ENCODE measurements around the gene CNTNAP5.

Gene CNTNAP5

GRCh38 chr2:124570872-124571271 is 545.8 kb downstream of the CNTNAP5 start:
- DNase-seq = no peak

GRCh38 chr2:124571836-124572235 is 546.7 kb downstream of the CNTNAP5 start:
- no peak for DNase-seq

GRCh38 chr2:124572934-124573634 is 548.0 kb downstream of the CNTNAP5 start:
- no peak for DNase-seq

- DNase-seq = no peak
Observed at GRCh38 chr2:124575497-124575896, 550.4 kb downstream of the CNTNAP5 start.

GRCh38 chr2:124580263-124580662 is 555.2 kb downstream of the CNTNAP5 start:
- no peak for DNase-seq

- no peak for DNase-seq
Observed at GRCh38 chr2:124582387-124582786, 557.3 kb downstream of the CNTNAP5 start.

GRCh38 chr2:124584615-124585014 is 559.5 kb downstream of the CNTNAP5 start:
- no peak for DNase-seq

GRCh38 chr2:124585277-124585676 is 560.2 kb downstream of the CNTNAP5 start:
- DNase-seq = no peak

- DNase-seq = no peak
Observed at GRCh38 chr2:124586210-124586609, 561.1 kb downstream of the CNTNAP5 start.

GRCh38 chr2:124586835-124587234 is 561.7 kb downstream of the CNTNAP5 start:
- no peak for DNase-seq

- DNase-seq = no peak
Observed at GRCh38 chr2:124589971-124590370, 564.9 kb downstream of the CNTNAP5 start.

GRCh38 chr2:124602759-124603158 is 577.7 kb downstream of the CNTNAP5 start:
- no peak for DNase-seq

GRCh38 chr2:124604940-124605339 is 579.9 kb downstream of the CNTNAP5 start:
- no peak for DNase-seq

GRCh38 chr2:124607679-124608078 is 582.6 kb downstream of the CNTNAP5 start:
- no peak for DNase-seq

- no peak for DNase-seq
Observed at GRCh38 chr2:124609667-124610066, 584.6 kb downstream of the CNTNAP5 start.

- no peak for DNase-seq
Observed at GRCh38 chr2:124610141-124610540, 585.1 kb downstream of the CNTNAP5 start.

GRCh38 chr2:124610866-124611265 is 585.8 kb downstream of the CNTNAP5 start:
- DNase-seq = no peak

GRCh38 chr2:124623560-124623959 is 598.5 kb downstream of the CNTNAP5 start:
- no peak for DNase-seq

GRCh38 chr2:124625561-124625960 is 600.5 kb downstream of the CNTNAP5 start:
- no peak for DNase-seq

- DNase-seq = no peak
Observed at GRCh38 chr2:124626993-124627392, 601.9 kb downstream of the CNTNAP5 start.

GRCh38 chr2:124633812-124634211 is 608.7 kb downstream of the CNTNAP5 start:
- no peak for DNase-seq

- no peak for DNase-seq
Observed at GRCh38 chr2:124639524-124639923, 614.4 kb downstream of the CNTNAP5 start.

- no peak for DNase-seq
Observed at GRCh38 chr2:124640221-124640750, 615.2 kb downstream of the CNTNAP5 start.

- DNase-seq = no peak
Observed at GRCh38 chr2:124646166-124646815, 621.2 kb downstream of the CNTNAP5 start.

Measured in CD4-positive, alpha-beta T cell treated with Interleukin-6 for 4 hours (primary cell).